Effector memory CD4-positive, alpha-beta T cell (primary cell): ENCODE measurements around the gene NANOGP8.

Experiments
- DNase-seq, 3 donors: peaks; one replicate each; pipeline ENCODE4 v3.0.0-alpha.2; 2020
- H3K27ac ChIP-seq: 2 replicates; pipeline ENCODE4 v1.7.0; 2013; ENCODE audit warnings: mild to moderate bottlenecking, low read length, moderate library complexity; ENCODE audit not compliant: insufficient read depth, poor library complexity, severe bottlenecking
- H3K27me3 ChIP-seq: replicated peaks from 2 replicates; pipeline ENCODE4 v1.7.0; 2013; ENCODE audit warnings: mild to moderate bottlenecking, low read length; ENCODE audit not compliant: insufficient read depth, control insufficient read depth, poor library complexity, severe bottlenecking
- H3K36me3 ChIP-seq: 2 replicates; pipeline ENCODE4 v1.7.0; 2013; ENCODE audit warnings: mild to moderate bottlenecking, low read length, moderate library complexity; ENCODE audit not compliant: control insufficient read depth, insufficient read depth
- H3K4me1 ChIP-seq: 2 replicates; pipeline ENCODE4 v1.7.0; 2013; ENCODE audit warnings: low read length, mild to moderate bottlenecking; ENCODE audit not compliant: control insufficient read depth, insufficient read depth, poor library complexity, severe bottlenecking
- H3K4me3 ChIP-seq: 2 replicates; pipeline ENCODE4 v1.7.0; 2013; ENCODE audit warnings: low read length, low read depth, mild to moderate bottlenecking; ENCODE audit not compliant: insufficient read depth, poor library complexity, severe bottlenecking
- H3K9me3 ChIP-seq: 2 replicates; pipeline ENCODE4 v1.7.0; 2013; ENCODE audit warnings: mild to moderate bottlenecking, low read length, moderate library complexity; ENCODE audit not compliant: control insufficient read depth

Gene NANOGP8

DNA sequence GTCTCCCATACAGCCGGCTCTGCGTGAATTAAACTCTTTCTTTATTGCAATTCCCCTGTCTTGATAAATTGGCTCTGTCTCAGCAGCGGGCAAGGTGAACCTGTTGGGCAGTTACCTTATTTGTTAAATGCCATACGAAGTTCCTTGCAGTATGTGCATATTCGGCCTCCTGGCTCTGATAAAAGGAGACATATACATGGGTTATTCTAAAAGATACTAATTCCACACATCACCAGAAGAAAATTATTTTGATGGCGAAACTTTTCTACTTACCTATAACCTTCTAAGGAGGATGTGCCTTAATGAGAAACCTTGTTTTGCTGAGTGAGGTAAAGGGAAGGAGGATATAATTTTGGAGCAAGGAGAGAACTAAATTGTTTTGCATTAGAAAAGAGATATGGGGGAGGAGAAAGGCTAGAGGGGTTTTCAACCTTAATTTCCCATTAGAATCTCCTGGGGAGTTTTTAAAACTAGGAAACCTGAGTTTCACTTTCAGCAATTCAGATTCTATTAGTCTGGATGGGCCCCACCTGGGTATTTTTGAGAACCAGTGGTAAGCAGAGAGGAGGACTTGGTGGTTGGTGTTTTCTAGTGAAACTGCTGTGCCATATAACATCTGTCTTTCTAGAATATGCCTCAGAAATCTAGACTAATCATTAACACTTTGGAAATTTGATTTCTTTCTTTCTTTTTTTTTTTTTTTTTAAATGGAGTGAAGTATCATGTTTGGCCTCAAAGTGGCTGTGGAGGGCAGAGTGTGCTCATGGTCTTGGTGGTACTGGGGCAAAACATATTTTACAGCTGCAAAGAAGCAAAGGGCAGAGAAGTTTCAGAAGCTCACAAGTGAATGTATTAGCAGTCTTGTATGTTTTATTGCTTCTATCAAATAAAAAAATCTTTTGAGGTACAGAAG, 23.0 kb downstream of the NANOGP8 start:
- Histone ChIP-seq H3K4me1 (no peaks in the 10 kb centered on the region), H3K27ac (no peak overlapping the region), H3K9me3 (no peaks in the 10 kb centered on the region), H3K27me3 (no peaks in the 10 kb centered on the region), H3K36me3 (no peaks in the 10 kb centered on the region), H3K4me3 (no peak overlapping the region)
- no peak for DNase-seq

DNA sequence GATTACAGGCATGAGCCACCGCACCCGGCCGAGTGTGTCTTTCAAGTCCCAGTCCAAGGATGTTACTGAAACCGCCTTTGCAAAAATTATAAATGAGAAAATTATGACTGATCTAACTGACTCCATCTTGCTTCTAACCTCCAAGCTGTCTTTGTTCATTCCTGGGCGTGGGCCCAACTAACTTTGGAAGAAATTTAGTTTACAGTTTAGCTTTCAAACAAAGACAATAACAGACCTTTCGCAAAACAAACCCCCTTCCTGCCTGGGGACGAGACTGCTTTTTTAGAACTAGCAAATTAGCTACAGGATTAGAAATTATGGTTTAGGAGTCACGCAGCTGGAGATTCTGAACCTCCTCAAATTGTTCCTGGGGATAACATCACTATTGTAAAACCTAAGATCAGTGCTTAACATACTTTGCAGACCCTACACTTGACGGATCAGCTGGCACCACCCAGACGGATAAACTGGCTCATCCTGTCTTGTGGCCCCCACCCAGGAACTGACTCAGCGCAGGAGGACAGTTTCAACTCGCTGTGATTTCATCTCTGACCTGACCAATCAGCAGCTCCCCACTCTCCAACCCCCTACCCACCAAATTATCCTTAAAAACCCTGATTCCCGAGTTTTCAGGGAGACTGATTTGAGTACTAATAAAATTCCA, 23.8 kb downstream of the NANOGP8 start:
- Histone ChIP-seq H3K27me3 (no peaks in the 10 kb centered on the region), H3K36me3 (no peaks in the 10 kb centered on the region), H3K27ac (no peak overlapping the region), H3K4me1 (no peaks in the 10 kb centered on the region), H3K9me3 (no peaks in the 10 kb centered on the region), H3K4me3 (no peak overlapping the region)
- DNase-seq: no peak

DNA sequence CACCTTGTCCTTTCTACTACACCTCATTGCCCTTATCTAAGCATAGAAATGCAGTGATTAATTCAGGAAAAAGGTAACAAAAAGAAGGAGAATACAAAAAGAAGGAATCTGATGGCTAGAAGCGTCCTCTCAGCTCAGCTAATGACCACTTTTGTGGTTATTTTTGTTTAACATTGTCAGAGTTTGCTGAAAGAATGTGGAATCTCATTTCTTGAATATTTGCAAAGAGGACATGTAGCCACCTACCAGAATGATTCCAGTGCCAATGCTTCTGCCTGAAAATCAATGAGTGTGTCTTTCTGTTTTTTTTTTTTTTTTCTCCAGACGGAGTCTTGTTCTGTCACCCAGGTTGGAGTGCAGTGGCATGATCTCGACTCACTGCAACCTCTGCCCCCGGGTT, 24.5 kb downstream of the NANOGP8 start:
- no peaks in the 10 kb centered on the region for H3K27me3 ChIP-seq
- H3K9me3 ChIP-seq: no peaks in the 10 kb centered on the region
- no peaks in the 10 kb centered on the region for H3K36me3 ChIP-seq
- H3K4me1 ChIP-seq: no peaks in the 10 kb centered on the region
- H3K27ac ChIP-seq: no peak overlapping the region
- no peak overlapping the region for H3K4me3 ChIP-seq
- DNase-seq: no peak

DNA sequence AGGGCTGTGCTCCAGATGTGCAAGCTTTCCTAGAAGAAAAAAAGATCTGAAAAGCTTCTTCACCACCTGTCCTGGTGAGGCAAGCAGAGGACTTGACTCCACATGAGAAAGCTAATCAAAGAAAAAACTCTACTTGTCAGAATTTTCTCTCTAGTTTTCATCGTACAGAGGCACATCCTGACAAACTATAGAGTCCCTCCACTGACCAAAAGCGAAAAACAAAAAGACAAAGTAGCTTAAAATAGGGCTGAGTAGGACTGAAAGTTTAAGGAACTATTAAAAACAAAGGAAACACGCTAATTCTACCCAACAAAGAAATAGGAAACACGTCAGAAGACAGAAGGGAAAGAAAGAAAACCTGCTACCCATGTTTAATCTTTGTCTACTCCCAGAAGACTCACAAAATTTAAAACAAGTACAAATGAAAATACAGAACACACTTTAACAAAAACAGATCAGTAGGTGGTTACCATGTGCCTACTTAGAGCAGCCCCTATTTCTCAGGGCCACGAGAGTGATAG, 26.5 kb downstream of the NANOGP8 start:
- no peak overlapping the region for H3K27ac ChIP-seq
- no peak overlapping the region for H3K4me3 ChIP-seq
- no peaks in the 10 kb centered on the region for H3K27me3 ChIP-seq
- H3K4me1 ChIP-seq: no peaks in the 10 kb centered on the region
- H3K9me3 ChIP-seq: no peaks in the 10 kb centered on the region
- DNase-seq: no peak
- H3K36me3 ChIP-seq: no peaks in the 10 kb centered on the region

DNA sequence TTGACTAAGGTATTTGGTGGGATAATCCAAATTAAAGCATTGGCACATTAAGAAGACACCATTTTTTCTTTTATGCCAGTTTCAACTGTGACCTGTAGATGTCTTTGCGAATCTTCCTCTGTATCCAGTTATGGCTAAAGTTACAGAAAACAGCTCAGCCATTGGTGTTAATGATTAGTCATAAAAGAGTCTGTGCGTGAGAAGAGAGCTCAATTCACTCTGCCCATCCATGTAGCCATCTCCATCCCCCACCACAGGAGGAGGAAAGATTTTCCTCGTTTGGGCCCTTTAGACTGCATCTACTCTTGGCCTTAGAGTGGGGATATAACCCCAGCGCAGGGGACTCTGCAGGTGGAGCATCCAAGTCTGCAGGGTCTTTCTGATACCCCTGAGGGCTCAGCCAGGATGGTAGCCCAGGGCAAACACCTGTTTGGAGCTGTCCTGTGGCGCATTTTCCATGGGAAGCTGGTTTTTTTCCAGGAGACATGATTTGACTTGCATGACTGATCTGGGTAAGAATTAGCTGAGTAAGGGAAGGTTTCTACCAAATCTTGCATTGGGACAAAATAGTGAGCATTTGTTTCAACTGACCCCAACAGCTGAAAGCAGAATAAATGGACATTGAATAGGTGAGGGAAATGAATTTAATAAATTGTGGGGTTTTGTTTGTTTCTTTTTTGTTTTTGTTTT, 29.5 kb downstream of the NANOGP8 start:
- Histone ChIP-seq H3K4me3 (no peak overlapping the region), H3K27ac (no peak overlapping the region), H3K36me3 (no peaks in the 10 kb centered on the region), H3K27me3 (no peaks in the 10 kb centered on the region), H3K9me3 (no peaks in the 10 kb centered on the region), H3K4me1 (no peaks in the 10 kb centered on the region)
- no peak for DNase-seq

DNA sequence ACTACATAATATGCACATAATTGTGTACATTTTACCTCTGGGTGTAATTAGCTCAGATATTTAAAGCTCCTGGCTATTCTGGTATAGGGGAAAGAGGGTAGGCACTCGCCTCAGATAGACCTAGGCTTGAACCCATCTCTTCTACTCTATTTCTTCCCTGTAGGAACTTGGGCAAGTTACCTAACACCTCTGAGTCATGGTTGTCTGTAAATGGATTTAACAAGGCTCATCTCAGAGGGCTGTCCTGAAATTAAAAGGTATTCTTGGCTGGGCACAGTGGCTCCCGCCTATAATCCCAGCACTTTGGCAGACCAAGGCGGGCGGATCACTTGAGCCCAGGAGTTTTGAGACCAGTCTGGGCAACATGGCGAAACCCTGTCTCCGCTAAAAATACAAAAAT, 30.7 kb downstream of the NANOGP8 start:
- H3K4me1 ChIP-seq: no peaks in the 10 kb centered on the region
- no peaks in the 10 kb centered on the region for H3K27me3 ChIP-seq
- no peak overlapping the region for H3K4me3 ChIP-seq
- no peaks in the 10 kb centered on the region for H3K36me3 ChIP-seq
- DNase-seq: no peak
- H3K27ac ChIP-seq: no peak overlapping the region
- no peaks in the 10 kb centered on the region for H3K9me3 ChIP-seq

DNA sequence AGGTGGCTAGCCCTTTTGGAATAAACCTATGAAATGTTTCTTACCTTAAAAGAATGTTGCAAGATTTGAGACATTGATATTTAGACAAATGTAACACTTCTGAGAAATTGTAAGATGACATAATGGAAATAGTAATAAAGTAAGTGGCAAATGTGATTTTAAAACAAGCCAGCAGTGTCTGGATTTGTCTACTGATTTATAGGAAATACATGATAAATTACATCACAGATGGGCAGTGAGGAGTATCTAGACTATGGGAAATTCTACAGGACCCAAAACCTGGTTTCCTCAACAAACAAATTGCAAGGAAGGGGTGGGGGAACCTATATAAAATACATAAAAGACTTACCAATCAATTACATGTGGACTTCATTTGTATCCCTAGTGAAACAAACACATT, 37.1 kb downstream of the NANOGP8 start:
- no peak for DNase-seq
- no peak overlapping the region for H3K4me3 ChIP-seq
- no peak overlapping the region for H3K27ac ChIP-seq
- H3K27me3 ChIP-seq: no peaks in the 10 kb centered on the region
- no peaks in the 10 kb centered on the region for H3K9me3 ChIP-seq
- H3K4me1 ChIP-seq: no peaks in the 10 kb centered on the region
- no peaks in the 10 kb centered on the region for H3K36me3 ChIP-seq

DNA sequence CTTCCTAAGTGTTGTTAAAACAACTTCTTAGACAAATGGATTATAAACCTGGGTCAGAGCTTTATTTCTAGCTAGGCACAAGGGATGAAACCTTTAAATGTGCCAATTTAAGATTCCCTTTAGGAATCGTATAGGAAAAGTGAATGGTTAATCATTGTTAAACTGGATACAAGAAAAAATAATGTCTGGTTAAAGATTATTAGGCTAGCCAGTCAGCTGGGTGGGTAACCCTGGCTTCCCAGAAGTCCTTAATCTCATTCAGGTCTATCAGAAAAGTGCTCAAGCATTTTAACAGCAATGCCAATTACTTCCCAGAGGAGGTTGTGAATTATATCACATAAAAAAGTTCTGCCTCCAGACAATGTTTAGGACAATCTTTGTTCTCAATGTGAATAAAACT, 37.6 kb downstream of the NANOGP8 start:
- Histone ChIP-seq H3K27ac (no peak overlapping the region), H3K36me3 (no peaks in the 10 kb centered on the region), H3K4me1 (no peaks in the 10 kb centered on the region), H3K27me3 (no peaks in the 10 kb centered on the region), H3K9me3 (no peaks in the 10 kb centered on the region), H3K4me3 (no peak overlapping the region)
- no peak for DNase-seq

DNA sequence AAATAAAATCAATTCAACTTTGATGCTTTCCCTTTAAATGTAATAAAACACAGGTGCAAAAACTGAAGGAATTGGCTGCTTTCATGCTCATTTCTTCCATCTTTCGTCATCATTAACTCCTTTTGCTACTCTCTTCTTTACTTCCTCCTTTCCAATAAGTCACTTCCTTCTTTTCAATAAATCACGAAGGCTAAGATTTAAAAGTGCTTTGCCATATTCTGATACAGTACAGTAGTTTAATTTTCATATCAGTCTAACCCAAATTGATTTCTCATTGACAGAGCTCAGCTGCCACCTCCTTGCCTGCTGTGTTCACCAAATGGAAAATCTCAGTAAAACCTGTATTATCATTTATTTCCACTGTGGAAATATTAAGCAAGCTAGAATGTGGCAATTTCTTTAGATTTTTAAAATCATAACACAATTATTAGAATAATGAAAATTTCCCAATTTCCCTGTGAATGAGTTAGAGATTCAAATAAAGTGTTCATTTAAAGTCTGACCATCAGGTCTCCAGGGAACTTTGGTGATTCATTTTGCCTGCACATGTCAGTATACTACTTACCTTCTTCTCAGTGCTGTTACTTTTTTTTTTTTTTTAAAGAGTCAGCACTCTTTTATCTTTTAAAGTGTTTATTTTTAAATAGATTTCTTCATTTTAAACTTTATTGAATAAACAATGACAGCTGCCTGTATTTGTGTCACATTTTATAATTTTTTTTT, 41.6 kb downstream of the NANOGP8 start:
- Histone ChIP-seq H3K4me1 (no peaks in the 10 kb centered on the region), H3K27me3 (no peaks in the 10 kb centered on the region), H3K27ac (no peak overlapping the region), H3K36me3 (no peaks in the 10 kb centered on the region), H3K4me3 (no peak overlapping the region), H3K9me3 (no peaks in the 10 kb centered on the region)
- DNase-seq: no peak
